ENCODE results near the gene NTM.

DNA sequence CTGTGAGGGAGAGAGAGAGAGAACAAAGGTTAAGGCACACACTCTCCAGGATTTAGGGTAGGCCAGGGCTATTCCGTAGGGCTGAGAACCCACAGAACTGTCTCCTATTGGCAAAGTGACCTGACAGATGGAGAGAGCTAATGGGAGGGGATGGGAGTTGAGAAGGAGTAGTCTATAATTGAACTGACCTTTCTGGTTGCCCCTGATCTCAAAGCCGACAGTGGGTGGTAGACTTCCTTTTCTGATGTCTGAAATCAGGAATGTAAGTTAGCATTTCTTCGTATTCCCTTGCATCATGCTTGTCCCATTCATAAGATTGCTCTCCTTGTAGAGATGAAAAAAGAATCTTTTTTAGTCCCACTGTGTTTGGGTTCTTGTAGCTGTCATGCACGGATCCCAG, 210.1 kb downstream of the NTM start:
- TF ChIP-seq, protein P1, sequence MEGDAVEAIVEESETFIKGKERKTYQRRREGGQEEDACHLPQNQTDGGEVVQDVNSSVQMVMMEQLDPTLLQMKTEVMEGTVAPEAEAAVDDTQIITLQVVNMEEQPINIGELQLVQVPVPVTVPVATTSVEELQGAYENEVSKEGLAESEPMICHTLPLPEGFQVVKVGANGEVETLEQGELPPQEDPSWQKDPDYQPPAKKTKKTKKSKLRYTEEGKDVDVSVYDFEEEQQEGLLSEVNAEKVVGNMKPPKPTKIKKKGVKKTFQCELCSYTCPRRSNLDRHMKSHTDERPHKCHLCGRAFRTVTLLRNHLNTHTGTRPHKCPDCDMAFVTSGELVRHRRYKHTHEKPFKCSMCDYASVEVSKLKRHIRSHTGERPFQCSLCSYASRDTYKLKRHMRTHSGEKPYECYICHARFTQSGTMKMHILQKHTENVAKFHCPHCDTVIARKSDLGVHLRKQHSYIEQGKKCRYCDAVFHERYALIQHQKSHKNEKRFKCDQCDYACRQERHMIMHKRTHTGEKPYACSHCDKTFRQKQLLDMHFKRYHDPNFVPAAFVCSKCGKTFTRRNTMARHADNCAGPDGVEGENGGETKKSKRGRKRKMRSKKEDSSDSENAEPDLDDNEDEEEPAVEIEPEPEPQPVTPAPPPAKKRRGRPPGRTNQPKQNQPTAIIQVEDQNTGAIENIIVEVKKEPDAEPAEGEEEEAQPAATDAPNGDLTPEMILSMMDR (IDR thresholded peaks at IDR 0.05; ENCODE audit: poor library complexity): no peak
- TF ChIP-seq EZH2phosphoT487 (IDR thresholded peaks at IDR 0.05; ENCODE audit: low read depth, severe bottlenecking, unreplicated experiment) (no peak), EZH2 (IDR thresholded peaks at IDR 0.05; ENCODE audit: borderline replicate concordance) (no peak)

Data from hepatocyte (in vitro differentiated cells).